Stromal cell of bone marrow (primary cell): ENCODE measurements around the gene NCDN.

ENCODE experiments used
- DNase-seq: peaks from one replicate; pipeline ENCODE4 v3.0.0-alpha.2; 2012; ENCODE audit warnings: low read depth

The NCDN gene

DNA sequence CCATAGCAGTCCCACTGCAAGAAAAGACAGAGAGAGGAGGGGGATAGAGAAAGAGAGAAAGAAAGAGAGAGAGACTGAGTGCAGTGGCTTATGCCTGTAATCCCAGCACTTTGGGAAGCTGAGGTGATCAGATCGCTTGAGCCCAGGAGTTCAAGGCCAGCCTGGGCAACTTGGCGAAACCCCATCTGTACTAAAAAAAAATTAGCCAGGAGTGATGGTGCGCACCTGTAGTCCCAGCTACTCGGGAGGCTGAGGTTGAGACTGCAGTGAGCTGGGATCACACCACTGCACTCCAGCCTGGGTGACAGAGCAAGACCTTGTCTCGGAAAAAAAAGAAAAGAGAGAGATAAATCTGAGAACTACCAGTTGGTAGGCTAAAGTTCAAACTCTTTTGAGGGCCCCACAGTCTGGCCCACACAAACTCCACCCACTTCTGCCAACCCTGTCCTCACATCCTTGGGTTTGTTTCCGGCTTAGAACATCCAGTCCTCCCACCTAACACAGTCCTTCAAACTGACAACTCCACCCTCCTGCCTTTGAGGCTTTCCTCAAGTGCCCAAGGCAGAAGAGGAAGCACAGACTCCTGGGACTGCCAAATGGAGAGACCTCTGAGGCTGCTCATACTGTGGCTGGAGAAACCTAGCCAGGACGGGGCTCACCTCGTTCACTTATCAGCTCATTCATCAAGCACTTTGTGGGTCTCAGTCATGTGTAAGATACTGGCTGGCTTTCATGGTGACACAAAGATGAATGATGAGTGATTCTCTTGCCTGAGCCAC is 35.6 kb downstream of the NCDN start:
- DNase-seq: no peak

DNA sequence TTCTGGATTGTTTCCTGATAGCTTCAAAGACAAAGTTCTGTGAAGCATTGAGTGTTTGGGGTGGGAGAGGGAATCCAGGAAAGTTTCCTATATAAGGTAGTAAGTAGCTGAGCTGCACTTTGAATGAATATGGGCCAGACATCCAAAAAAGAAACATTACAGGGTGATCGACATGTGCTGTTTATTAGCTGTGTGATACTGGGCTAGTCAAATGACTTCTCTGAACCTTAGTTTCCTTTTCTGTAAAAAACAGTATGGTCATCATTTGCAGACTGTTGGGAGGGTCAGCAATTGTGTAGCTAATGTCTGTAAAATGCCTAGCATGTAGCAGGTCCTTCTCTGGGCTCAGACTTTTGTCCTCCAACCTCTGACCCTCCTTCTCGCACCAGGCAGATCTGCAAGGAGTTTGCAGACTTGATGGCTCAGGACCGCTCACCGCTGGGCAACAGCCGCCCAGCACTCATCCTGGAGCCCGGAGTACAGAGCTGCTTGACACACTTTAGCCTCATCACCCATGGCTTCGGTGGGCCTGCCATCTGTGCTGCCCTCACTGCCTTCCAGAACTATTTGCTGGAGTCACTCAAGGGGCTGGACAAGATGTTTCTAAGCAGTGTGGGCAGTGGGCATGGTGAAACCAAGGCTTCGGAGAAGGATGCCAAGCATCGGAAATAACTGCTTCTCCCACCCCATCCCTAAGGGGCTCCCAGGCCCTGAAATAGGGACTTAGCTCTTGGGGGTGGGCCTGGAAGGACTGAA is 36.6 kb downstream of the NCDN start:
- DNase-seq: no peak

DNA sequence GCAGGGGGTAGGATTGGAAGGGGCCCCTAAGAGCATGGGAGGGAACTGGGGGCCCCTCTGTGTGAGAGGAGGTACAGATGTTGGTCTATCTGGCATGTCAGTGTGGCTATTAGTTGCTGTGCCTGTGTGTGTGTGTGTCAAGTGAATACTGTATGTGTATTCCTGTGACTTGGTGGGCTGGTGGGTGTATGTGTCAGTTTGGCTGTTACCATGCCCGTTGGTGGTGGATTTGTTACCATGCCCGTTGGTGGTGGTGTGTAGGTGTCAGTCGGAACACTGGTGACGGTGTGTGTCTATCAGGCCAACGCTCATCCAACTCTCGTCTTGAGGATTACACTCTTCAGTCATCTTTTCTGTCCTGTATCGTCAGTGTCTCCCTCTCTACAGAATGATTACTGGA is 38.1 kb downstream of the NCDN start:
- no peak for DNase-seq

DNA sequence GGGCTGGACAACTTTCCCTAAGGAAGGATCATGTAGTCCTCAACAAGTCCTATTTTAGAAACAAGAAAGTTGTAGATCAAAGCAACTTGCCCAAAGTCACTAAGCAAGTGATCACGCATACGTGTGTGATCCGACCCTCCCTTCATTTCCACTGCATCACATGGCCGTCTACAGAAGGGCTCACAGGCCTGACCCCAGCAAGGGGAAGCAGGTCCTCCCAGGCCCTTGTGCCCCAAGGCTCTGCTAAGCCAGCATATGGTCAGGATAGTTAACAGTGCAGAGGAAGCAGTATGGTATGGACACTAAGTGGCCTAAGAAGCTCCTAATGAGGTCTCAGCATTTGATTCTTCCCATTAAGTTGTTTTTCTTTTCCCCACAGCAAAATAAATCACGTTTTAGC is 40.3 kb downstream of the NCDN start:
- no peak for DNase-seq

DNA sequence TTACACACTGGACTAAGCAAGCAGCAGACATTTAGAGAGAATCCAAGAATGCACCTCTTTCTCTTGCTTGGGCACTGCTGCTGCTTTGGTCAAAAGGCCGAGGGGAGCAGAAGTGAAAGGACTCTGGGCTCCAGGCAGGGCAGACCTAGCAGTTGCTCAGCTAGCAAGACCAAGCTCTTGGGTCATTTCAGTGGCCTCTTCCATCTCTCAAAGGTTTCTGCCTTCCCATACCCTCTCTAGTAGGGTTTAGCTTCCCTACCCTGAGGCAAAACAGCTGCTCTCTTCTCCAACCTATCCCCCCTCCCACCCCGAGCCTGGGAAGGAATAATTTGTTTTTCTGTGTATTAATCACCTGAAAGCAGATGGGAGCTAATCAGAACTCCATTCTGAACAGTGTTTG is 41.3 kb downstream of the NCDN start:
- DNase-seq: no peak

DNA sequence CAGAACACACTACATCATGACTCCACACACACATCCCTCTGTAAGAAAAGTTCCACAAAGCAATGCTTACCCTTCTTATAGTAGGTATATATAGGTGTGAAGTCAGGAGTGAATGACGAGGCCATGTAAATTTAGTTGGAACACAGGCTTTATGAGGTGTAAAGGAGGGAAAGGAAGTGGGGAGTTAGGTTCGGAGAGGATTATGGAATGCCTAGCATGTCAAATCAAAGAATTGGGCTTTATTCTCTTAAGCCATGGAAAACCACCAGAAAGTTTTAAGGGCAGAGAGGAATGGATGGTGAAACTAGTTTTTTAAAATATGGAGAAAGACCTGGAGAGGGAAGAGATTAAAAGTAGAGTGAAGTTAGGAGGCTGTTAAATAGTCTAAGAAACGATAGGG is 41.8 kb downstream of the NCDN start:
- no peak for DNase-seq

DNA sequence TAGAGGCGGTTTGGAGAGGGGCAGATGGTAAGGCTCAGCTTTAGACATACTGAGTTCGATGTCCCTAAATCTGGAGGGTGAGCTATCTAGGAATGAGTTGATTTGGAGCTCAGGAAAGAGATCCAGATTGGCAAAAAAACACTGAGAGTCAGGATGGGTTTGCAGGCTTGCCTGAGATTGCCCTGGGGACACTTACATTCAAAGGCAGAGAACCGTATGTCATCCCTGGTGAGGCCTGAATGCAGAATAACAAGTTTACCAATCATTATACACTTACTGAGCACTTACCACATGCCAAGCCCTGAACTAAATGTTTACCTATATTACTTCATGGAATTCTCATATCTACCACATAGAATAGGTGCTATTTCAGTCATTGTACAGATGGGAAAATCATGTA is 43.0 kb downstream of the NCDN start:
- no peak for DNase-seq

DNA sequence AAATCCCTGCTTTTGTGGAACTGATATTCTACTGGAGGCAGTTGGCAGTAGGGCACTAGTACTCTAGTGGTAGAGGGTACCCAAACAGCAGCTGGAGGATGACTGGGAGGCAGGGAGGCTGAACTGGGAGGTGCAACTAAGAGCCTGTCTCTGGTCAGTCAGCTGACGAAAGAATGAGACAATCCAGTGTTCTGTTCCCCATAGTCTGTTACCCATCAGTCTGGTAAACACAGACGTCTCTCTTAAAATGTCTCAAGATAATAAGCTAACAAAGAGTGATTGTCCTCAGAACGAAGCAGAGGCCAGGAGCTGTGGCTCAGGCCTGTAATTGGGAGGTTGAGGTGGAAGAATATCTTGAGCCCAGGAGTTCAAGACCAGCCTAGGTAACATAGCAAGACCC is 45.9 kb downstream of the NCDN start:
- DNase-seq: no peak

DNA sequence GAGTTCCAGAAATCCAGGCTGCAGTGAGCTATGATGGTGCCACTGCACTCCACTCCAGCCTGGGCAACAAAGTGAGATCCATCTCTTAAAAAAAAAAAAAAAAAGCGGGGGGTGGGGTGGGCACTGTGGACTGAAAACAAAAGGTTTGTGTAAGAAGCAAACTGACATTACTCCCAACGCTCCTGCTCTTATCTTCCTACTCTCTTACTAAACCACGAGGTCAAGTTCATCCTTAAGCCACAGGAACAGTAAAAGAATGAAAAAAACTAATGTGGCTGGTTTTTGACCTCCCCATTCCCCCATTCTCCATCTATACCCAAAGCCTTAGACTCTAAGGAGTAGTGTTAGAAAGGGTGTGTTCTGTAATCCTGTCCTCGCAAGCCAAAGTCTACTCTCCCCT is 46.3 kb downstream of the NCDN start:
- no peak for DNase-seq

DNA sequence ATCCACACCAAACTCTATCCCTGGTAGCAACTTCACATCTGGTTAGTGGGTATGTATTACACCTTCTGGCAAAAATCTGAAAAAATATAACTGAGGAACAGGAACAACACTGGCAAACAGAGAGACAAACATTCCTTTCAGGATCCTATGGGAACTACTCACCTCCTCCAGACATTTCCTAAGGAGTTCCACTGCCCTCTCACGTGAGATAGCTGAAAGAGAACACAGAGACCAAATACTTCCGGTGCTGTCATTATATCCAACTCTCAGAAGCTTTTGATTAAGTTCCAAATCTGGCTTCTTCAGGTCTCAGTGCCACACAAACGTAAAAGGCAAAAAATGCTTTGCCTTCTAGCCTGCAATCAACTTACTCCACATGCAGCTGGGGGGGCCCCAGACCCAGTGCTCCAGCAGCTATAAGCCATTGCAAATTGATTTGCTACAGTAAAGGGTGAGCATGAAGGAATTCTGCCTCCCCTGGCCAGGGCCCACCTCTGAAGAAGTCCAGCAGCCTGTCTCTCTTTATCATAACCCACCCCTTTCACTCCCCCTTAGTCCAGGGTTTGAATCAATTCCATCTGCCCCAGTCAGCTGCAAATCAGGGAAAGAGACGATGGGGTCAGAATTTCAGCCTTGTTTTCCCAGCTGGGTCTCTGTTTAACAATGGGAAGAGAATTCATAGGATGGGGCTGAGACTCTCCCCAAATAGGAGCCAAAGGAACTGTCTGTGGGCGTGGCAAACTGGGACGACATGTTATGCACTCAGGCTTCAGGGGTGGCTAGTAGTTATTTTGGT is 47.7 kb downstream of the NCDN start:
- DNase-seq: no peak

DNA sequence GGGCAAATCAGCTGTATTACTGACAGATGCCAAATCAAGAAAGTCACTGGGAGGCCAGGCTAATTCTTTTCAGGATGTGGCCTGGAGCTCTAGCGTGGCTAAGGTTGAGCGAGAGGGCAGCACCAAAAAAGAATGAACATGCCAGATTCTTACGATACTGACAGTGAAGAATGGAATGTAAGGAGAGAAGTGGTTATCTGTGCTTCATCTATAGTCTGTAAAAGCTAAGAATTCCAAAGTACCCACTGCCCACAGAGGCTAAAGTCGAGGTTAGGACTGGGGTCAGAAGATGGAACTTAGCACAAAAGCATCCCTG is 48.2 kb downstream of the NCDN start:
- DNase-seq: peak; percentile 3

DNA sequence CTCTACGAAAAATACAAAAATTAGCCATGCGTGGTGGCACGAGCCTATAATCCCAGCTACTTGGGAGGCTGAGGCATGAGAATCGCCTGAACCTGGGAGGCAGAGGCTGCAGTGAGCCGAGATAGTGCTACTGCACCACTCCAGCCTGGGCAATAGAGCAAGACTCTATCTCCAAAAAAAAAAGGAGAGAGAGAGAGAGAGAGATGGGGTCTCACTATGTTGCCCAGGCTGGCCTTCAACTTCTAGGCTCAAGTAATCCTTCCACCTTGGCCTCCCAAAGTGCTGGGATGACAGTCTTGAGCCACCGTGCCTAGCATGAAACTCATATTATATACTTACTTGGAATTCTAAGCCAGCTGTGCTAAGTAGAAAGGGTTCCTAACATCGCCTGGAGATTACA is 54.1 kb downstream of the NCDN start:
- DNase-seq: no peak

DNA sequence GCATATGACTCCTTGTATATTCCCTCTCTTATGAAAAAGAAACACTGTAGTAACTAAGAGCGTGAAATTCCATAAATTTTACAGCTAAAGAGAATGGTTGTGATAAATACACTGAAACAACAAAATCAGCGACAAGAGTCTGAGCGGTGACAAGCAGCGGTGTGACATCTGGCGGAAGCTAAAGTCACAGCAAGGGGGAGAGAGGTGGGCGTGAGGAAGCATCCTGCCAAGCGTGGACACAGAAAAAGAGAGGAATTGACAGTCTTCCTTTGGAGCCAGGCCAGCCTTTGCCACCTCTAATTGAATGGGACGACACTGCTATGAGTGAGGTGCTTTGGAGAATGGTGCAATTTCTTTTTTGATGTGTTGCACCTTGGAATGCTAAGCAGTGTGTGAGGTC is 57.8 kb downstream of the NCDN start:
- no peak for DNase-seq
